GM12865 (cell line): ENCODE measurements around the gene MANBA.
"Not testable (repeated sequence)": the region's sequence is repeated elsewhere in the genome, so short reads cannot be mapped to it uniquely, and the experiment has no call there.

ENCODE experiments used
- DNase-seq: peaks from one replicate; pipeline ENCODE4 v3.0.0; 2010; ENCODE audit warnings: low read depth
- H3K4me3 ChIP-seq: 2 replicates; pipeline ENCODE4 v1.5.1; 2011; ENCODE audit warnings: mild to moderate bottlenecking, low read depth, low read length, control low read depth
- CTCF ChIP-seq: IDR thresholded peaks from 2 replicates; pipeline ENCODE4 v1.5.1; 2011; ENCODE audit warnings: low read length, control low read depth, low read depth, inconsistent platforms; ENCODE audit not compliant: insufficient read depth; ENCODE audit errors: missing control alignments

The MANBA gene

DNA sequence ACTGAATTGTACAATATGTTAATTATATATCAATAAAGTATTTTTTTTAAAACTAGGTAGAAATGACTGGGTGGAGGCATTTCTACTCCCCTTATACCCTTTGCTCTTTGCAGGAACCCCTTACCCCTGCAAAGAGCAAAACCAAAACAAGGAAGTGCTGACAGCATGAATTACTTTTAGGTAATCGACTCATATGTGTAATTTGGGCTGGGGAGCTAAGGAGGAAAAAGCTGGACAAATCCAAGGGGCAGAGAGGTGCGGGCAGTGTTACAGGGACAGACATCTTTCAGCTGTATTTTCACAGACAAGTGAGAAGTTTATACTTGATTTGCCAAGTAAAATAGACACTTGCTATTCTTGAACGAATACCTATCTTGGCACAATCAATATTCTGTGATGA, 35.5 kb downstream of the MANBA start:
- TF ChIP-seq CTCF: no peak
- no peak for DNase-seq
- no peak overlapping the region for H3K4me3 ChIP-seq

- no peak for TF ChIP-seq CTCF
- H3K4me3 ChIP-seq: no peak overlapping the region
- no peak for DNase-seq
These were observed 37.3 kb downstream of the MANBA start for GRCh38 chr4:102723511-102723910.

GRCh38 chr4:102722740-102723139, 38.0 kb downstream of the MANBA start:
- H3K4me3 ChIP-seq: no peak overlapping the region
- TF ChIP-seq CTCF: no peak
- DNase-seq: no peak

DNA sequence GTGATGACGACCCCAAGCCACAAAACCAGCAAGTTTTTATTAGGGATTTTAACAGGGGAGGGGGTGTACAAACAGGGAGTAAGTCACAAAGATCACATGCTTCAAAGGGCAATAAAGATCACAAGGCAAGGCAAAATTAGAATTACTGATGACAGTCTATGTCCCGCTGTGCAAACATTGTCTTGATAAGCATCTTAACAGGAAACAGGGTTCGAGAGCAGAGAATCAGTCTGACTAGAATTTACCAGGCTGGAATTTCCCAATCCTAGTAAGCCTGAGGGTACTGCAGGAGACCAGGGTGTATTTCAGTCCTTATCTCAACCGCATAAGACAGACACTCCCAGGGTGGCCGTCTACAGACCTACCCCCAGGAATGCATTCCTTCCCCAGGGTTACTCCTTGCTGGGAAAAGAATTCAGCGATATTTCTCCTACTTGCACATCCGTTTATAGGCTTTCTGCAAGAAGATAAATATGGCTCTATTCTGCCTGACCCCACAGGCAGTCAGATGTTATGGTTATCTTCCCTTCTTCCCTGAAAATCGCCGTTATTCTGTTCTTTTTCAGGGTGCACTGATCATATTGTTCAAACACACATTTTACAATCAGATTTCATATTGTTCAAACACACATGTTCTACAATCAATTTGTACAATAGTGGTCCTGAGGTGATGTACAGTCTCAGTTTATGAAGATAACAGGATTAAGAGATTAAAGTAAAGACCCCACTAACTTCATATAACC, 41.8 kb downstream of the MANBA start:
- not testable (repeated sequence) for H3K4me3 ChIP-seq, DNase-seq

DNA sequence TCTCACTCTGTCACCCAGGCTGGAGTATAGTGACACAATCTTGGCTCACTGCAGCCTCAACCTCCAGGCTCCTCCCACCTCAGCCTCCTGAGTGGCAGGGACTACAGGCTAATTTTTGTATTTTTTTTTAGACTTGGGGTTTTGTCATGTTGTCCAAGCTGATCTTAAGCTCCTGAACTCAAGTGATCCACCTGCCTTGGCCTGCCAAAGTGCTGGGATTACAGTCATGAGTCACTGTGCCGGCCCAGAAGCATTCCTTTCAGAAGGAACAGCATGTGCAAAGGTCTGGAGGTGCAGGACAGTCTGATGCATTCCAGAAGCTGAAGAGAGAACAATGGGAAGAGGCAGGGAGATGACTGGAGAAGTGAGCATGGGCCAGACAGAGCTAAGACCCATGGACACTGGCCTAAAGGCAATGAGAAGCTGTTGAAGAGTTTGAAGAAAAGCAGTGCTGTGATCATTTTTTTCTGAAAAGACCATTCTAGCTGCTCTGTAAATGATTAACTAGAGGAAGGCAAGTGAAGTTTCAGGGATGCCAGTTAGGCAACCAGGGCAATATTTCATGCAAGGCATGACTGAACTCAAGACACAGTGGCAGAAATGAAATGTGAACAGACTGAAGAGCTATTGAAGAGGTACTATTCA, 43.2 kb downstream of the MANBA start:
- H3K4me3 ChIP-seq: no peak overlapping the region
- TF ChIP-seq CTCF: no peak
- DNase-seq: no peak

GRCh38 chr4:102715057-102715456, 45.7 kb downstream of the MANBA start:
- DNase-seq: peak; percentile 8

GRCh38 chr4:102713774-102714173, 47.0 kb downstream of the MANBA start:
- DNase-seq, H3K4me3 ChIP-seq: not testable (repeated sequence)

More at GRCh38 chr4:102715057-102715456, 45.7 kb downstream of the MANBA start:
- no peak overlapping the region for H3K4me3 ChIP-seq
- TF ChIP-seq CTCF: no peak

GRCh38 chr4:102713096-102713495, 47.7 kb downstream of the MANBA start:
- H3K4me3 ChIP-seq: no peak overlapping the region
- TF ChIP-seq CTCF: no peak
- DNase-seq: no peak
